Endothelial cell of umbilical vein (primary cell): ENCODE data around the gene TCEAL3.

Experiments
- CTCF ChIP-seq, 2 donors: IDR thresholded peaks; 1 replicate in 1 of 2; 2 replicates in 1 of 2; pipeline ENCODE4 v1.5.1; 2011; ENCODE audit warnings: low read length in 2 of 2, mild to moderate bottlenecking in 2 of 2, moderate library complexity in 2 of 2, control low read depth in 1 of 2, inconsistent platforms in 1 of 2, low read depth in 1 of 2; ENCODE audit not compliant: insufficient read depth in 1 of 2; ENCODE audit errors: extremely low read depth in 1 of 2
- MYC ChIP-seq: IDR thresholded peaks from one replicate; pipeline ENCODE4 v1.6.1; 2011; ENCODE audit warnings: mild to moderate bottlenecking, low read depth, low read length

GRCh38 chrX:103565752-103566151 is 42.0 kb upstream of the TCEAL3 start:
- TF ChIP-seq MYC (no peak), CTCF (IDR thresholded peaks at IDR 0.05; ENCODE audit: extremely low read depth in 1 of 2, insufficient read depth in 1 of 2, low read depth in 1 of 2, low read length in 2 of 2) (no peak)
